Fibroblast of lung (primary cell): ENCODE data around the gene IDNK.

Experiments used
- CTCF ChIP-seq, 2 donors: IDR thresholded peaks in 1 of 2; conservative IDR thresholded peaks in 1 of 2; 1 replicate in 1 of 2; 2 replicates in 1 of 2; pipeline ENCODE4 v1.5.1; 2011 to 2012; ENCODE audit warnings: low read length in 2 of 2, control low read depth in 1 of 2, inconsistent platforms in 1 of 2, low read depth in 1 of 2, mild to moderate bottlenecking in 1 of 2
- EZH2 ChIP-seq: IDR thresholded peaks from 2 replicates; pipeline ENCODE4 v1.5.1; 2012; ENCODE audit warnings: low read length, control low read depth, mild to moderate bottlenecking; ENCODE audit errors: missing control alignments

GRCh38 chr9:83582029-83582428 lies 40.9 kb upstream of the IDNK start:
- TF ChIP-seq CTCF (conservative IDR thresholded peaks at IDR 0.05 in 1 of 2, IDR thresholded peaks at IDR 0.05 in 1 of 2; ENCODE audit: low read depth in 1 of 2, low read length in 2 of 2), result no peak
- no peak for TF ChIP-seq EZH2
